ENCODE results near the gene PPP2R3A.

DNA sequence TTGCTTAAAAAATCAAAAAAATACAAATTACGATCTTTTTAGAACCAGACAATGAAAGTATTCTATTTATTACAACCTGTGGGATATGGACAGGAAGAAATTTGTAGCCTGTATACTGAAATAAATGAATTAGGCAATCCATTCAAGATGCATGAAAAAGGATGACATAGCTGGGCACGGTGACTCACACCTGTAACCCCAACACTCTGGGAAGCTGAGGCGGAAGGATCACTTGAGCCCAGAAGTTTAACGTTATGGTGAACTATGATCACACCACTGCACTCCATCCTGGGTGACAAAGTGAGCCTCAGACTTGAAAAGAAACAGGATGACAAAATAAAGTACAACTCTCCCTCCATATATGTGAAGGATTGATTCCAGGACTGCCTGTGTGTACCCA, 156.5 kb downstream of the PPP2R3A start:
- TF ChIP-seq POLR2A (IDR thresholded peaks at IDR 0.05) (no peak), EP300 (IDR thresholded peaks at IDR 0.05) (no peak)
- TF ChIP-seq, protein P1, sequence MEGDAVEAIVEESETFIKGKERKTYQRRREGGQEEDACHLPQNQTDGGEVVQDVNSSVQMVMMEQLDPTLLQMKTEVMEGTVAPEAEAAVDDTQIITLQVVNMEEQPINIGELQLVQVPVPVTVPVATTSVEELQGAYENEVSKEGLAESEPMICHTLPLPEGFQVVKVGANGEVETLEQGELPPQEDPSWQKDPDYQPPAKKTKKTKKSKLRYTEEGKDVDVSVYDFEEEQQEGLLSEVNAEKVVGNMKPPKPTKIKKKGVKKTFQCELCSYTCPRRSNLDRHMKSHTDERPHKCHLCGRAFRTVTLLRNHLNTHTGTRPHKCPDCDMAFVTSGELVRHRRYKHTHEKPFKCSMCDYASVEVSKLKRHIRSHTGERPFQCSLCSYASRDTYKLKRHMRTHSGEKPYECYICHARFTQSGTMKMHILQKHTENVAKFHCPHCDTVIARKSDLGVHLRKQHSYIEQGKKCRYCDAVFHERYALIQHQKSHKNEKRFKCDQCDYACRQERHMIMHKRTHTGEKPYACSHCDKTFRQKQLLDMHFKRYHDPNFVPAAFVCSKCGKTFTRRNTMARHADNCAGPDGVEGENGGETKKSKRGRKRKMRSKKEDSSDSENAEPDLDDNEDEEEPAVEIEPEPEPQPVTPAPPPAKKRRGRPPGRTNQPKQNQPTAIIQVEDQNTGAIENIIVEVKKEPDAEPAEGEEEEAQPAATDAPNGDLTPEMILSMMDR (IDR thresholded peaks at IDR 0.05): no peak

All from ovary (tissue), 3 donors.